ENCODE measurements around the gene SPATA32.
"Not testable (repeated sequence)": the region's sequence is repeated elsewhere in the genome, so short reads cannot be mapped to it uniquely, and the experiment has no call there.

The SPATA32 gene

GRCh38 chr17:45261577-45262515 is at the start of gene SPATA32:
Gene SPATA32 (minus strand): TSS chr17:45262094. CDS start chr17:45262016, 78 bp downstream.
- no peak for DNase-seq (ENCODE audit: low spot score)

- DNase-seq (ENCODE audit: low spot score) = no peak
These were observed 49.5 kb upstream of the SPATA32 start for GRCh38 chr17:45311401-45311759.

GRCh38 chr17:45310380-45311324 is 48.8 kb upstream of the SPATA32 start:
- DNase-seq (ENCODE audit: low spot score) = no peak

- no peak for DNase-seq (ENCODE audit: low spot score)
These were observed 47.5 kb upstream of the SPATA32 start for GRCh38 chr17:45309400-45309799.

GRCh38 chr17:45308840-45309239 is 46.9 kb upstream of the SPATA32 start:
- DNase-seq (ENCODE audit: low spot score) = no peak

GRCh38 chr17:45308016-45308365 is 46.1 kb upstream of the SPATA32 start:
- no peak for DNase-seq (ENCODE audit: low spot score)

GRCh38 chr17:45307290-45308015 is 45.6 kb upstream of the SPATA32 start:
- peak; percentile 66 for DNase-seq (ENCODE audit: low spot score)

GRCh38 chr17:45306623-45307022 is 44.7 kb upstream of the SPATA32 start:
- DNase-seq (ENCODE audit: low spot score) = no peak

- no peak for DNase-seq (ENCODE audit: low spot score)
These were observed 44.2 kb upstream of the SPATA32 start for GRCh38 chr17:45306094-45306493.

- DNase-seq (ENCODE audit: low spot score) = no peak
These were observed 43.7 kb upstream of the SPATA32 start for GRCh38 chr17:45305530-45306087.

GRCh38 chr17:45302649-45303173 is 40.8 kb upstream of the SPATA32 start:
- DNase-seq (ENCODE audit: low spot score) = peak; percentile 72

GRCh38 chr17:45302220-45302619 is 40.3 kb upstream of the SPATA32 start:
- not testable (repeated sequence) for DNase-seq (ENCODE audit: low spot score)

- no peak for DNase-seq (ENCODE audit: low spot score)
These were observed 39.8 kb upstream of the SPATA32 start for GRCh38 chr17:45301674-45302073.

GRCh38 chr17:45300060-45300751 is 38.3 kb upstream of the SPATA32 start:
- DNase-seq (ENCODE audit: low spot score) = no peak

- no peak for DNase-seq (ENCODE audit: low spot score)
These were observed 37.5 kb upstream of the SPATA32 start for GRCh38 chr17:45299361-45299760.

GRCh38 chr17:45298546-45299285 is 36.8 kb upstream of the SPATA32 start:
- DNase-seq (ENCODE audit: low spot score) = no peak

- no peak for DNase-seq (ENCODE audit: low spot score)
These were observed 34.9 kb upstream of the SPATA32 start for GRCh38 chr17:45296833-45297124.

- peak; percentile 72 for DNase-seq (ENCODE audit: low spot score)
These were observed 34.3 kb upstream of the SPATA32 start for GRCh38 chr17:45296003-45296832.

- DNase-seq (ENCODE audit: low spot score) = no peak
These were observed 32.6 kb upstream of the SPATA32 start for GRCh38 chr17:45294506-45294905.

Data from NAMALWA (cell line).